CD4-positive, CD25-positive, alpha-beta regulatory T cell (primary cell): ENCODE measurements around the gene ABCA13. TPM values are rescaled to one million over a fixed set of nuclear protein-coding genes. Genes with fewer than 3 reads are reported as not detected.

Experiments used
- ATAC-seq, 2 donors: fragments of 150-1000 bp; cut with Tn5 transposase; one replicate each; pipeline ENCODE4 v1.10.0; 2021; ENCODE audit warnings: low read depth in 2 of 2, moderate number of reproducible peaks in 2 of 2, moderate library complexity in 1 of 2
- DNase-seq, 3 donors: peaks; one replicate each; pipeline versions ENCODE4 v3.0.0 to v3.0.0-alpha.2; 2012 to 2022; ENCODE audit warnings: mixed read lengths in 1 of 3
- H3K27ac ChIP-seq: one replicate; pipeline ENCODE4 v1.7.0; 2013; ENCODE audit warnings: mild to moderate bottlenecking, low read length; ENCODE audit not compliant: insufficient read depth, poor library complexity, severe bottlenecking
- H3K27me3 ChIP-seq: one replicate; pipeline ENCODE4 v1.7.0; 2013; ENCODE audit warnings: low read length; ENCODE audit not compliant: control insufficient read depth, insufficient read depth
- H3K36me3 ChIP-seq: one replicate; pipeline ENCODE4 v1.7.0; 2013; ENCODE audit warnings: mild to moderate bottlenecking, low read length, moderate library complexity; ENCODE audit not compliant: control insufficient read depth, insufficient read depth
- H3K4me1 ChIP-seq: 2 replicates; pipeline ENCODE4 v1.7.0; 2013; ENCODE audit warnings: mild to moderate bottlenecking, low read length; ENCODE audit not compliant: insufficient read depth, control insufficient read depth, poor library complexity, severe bottlenecking
- H3K4me3 ChIP-seq: one replicate; pipeline ENCODE4 v1.7.0; 2013; ENCODE audit warnings: low read depth, mild to moderate bottlenecking, low read length, moderate library complexity
- H3K9me3 ChIP-seq, 2 experiments: 1 replicate in 1 of 2; 2 replicates in 1 of 2; pipeline ENCODE4 v1.7.0; 2013; ENCODE audit warnings: low read length in 2 of 2, mild to moderate bottlenecking in 1 of 2, moderate library complexity in 1 of 2; ENCODE audit not compliant: control insufficient read depth in 2 of 2
- H3K27ac Mint-ChIP-seq, 3 donors: one replicate each; pipeline ENCODE4 v1.8.0; 2020 to 2022; ENCODE audit warnings: mild to moderate bottlenecking in 3 of 3, mixed read lengths in 3 of 3, moderate library complexity in 2 of 3
- H3K27me3 Mint-ChIP-seq: one replicate; pipeline ENCODE4 v1.8.0; 2022; ENCODE audit warnings: mild to moderate bottlenecking, mixed read lengths
- H3K36me3 Mint-ChIP-seq: one replicate; pipeline ENCODE4 v1.8.0; 2020; ENCODE audit warnings: mixed read lengths
- H3K4me1 Mint-ChIP-seq, 4 donors: one replicate each; pipeline ENCODE4 v1.8.0; 2020 to 2022; ENCODE audit warnings: mixed read lengths in 4 of 4, mild to moderate bottlenecking in 1 of 4
- H3K4me3 Mint-ChIP-seq, 4 donors: one replicate each; pipeline ENCODE4 v1.8.0; 2020 to 2022; ENCODE audit warnings: mild to moderate bottlenecking in 4 of 4, mixed read lengths in 4 of 4, moderate library complexity in 3 of 4
- H3K9me3 Mint-ChIP-seq, 7 donors: one replicate each; pipeline ENCODE4 v1.8.0; 2020 to 2022; ENCODE audit warnings: mixed read lengths in 7 of 7, mild to moderate bottlenecking in 3 of 7, moderate library complexity in 2 of 7
- polyA plus RNA-seq, 4 donors: library from polyadenylated mRNA; unstranded; fragments of 300-500 nt; fragmentation: Illumina TruSeq; gene quantifications; one replicate each; pipeline ENCODE4 v1.2.3, GENCODE V29; 2021
- total RNA-seq: library from RNA; stranded (reverse); gene quantifications from one replicate; pipeline ENCODE4 v1.2.3, GENCODE V29; 2022

The ABCA13 gene
- total and polyA plus RNA-seq, 5 donors from 2014 or later = 1.1 TPM; not detected in 4

DNA sequence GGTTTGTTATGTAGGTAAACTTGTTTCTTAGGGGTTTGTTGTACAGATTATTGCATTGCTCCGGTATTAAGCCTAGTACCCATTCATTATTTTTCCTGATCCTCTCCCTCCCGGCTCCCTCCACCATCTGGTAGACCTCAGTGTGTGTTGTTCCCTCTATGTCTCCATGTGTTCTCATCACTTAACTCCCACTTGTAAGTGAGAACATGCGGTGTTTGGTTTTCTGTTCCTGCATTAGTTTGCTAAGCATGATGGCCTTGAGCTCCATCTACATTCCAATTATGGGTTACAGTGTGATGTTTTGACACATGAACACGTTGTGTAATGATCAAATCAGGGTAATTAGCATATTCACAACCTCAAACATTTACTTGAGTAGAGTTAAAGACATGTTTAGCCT is 237.5 kb downstream of the ABCA13 start:
- no peaks in the 10 kb centered on the region for H3K27me3 Mint-ChIP-seq
- H3K4me1 ChIP-seq = no peaks in the 10 kb centered on the region
- no peaks in the 10 kb centered on the region for H3K27me3 ChIP-seq
- no peak overlapping the region for H3K27ac Mint-ChIP-seq
- no peak for DNase-seq
- no peak overlapping the region for H3K27ac ChIP-seq
- no peaks in the 10 kb centered on the region for H3K36me3 ChIP-seq
- no peaks in the 10 kb centered on the region for H3K9me3 ChIP-seq
- H3K36me3 Mint-ChIP-seq = no peaks in the 10 kb centered on the region
- H3K9me3 Mint-ChIP-seq = peaks cover 0 to 6% (median 2%) of the 10 kb centered on the region in 7 donors
- no peak overlapping the region for H3K4me3 ChIP-seq
- H3K4me1 Mint-ChIP-seq = no peaks in the 10 kb centered on the region
- no peak overlapping the region for H3K4me3 Mint-ChIP-seq
- ATAC-seq = no peak

GRCh38 chr7:48411619-48412018 is 240.4 kb downstream of the ABCA13 start:
- H3K4me1 Mint-ChIP-seq = no peaks in the 10 kb centered on the region
- H3K4me3 Mint-ChIP-seq = no peak overlapping the region
- no peak overlapping the region for H3K27ac Mint-ChIP-seq
- Histone ChIP-seq H3K27ac (no peak overlapping the region), H3K4me1 (no peaks in the 10 kb centered on the region), H3K4me3 (no peak overlapping the region), H3K9me3 (no peaks in the 10 kb centered on the region), H3K27me3 (no peaks in the 10 kb centered on the region), H3K36me3 (no peaks in the 10 kb centered on the region)
- H3K9me3 Mint-ChIP-seq = peaks cover 0 to 5% (median 1%) of the 10 kb centered on the region in 7 donors
- DNase-seq = no peak
- no peaks in the 10 kb centered on the region for H3K27me3 Mint-ChIP-seq
- H3K36me3 Mint-ChIP-seq = no peaks in the 10 kb centered on the region
- ATAC-seq = no peak

DNA sequence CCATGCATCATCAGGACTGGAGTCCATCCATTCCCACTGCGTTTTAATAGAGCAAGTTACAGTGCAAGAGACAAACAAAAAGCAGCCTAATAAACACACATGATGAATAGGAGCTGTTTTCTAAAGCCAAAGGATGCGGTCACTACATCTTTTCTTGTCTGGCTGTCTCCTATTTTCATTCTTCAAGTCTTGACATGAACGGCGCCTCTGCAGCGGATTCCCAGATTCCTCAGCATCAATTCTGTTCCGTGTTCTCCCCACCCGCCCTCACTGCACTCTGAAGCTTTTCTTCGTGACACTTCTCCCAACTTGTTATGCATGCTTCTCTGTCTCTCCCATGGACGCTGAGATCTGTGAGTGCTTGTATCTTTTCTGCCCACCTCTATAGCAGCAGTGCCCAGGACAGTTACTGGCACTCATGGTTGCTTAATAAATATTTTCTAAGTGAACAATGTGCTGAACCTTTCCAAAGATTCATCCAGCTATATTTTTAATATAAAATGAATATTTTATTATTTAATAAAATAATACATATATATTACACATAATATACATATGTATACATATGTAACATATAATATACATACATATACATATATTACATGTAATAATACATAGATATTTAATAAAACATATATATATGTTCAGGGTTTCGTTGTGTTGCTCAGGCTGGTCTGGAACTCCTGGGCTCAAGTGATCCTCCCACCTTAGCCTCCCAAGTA is 242.9 kb downstream of the ABCA13 start:
- H3K4me1 Mint-ChIP-seq = no peaks in the 10 kb centered on the region
- ATAC-seq = no peak
- H3K36me3 ChIP-seq = no peaks in the 10 kb centered on the region
- H3K27ac ChIP-seq = no peak overlapping the region
- H3K27me3 ChIP-seq = no peaks in the 10 kb centered on the region
- H3K27ac Mint-ChIP-seq = no peak overlapping the region
- H3K9me3 Mint-ChIP-seq = peaks cover 0 to 5% (median 0%) of the 10 kb centered on the region in 7 donors
- no peak overlapping the region for H3K4me3 ChIP-seq
- H3K9me3 ChIP-seq = no peaks in the 10 kb centered on the region
- H3K4me1 ChIP-seq = no peaks in the 10 kb centered on the region
- no peaks in the 10 kb centered on the region for H3K27me3 Mint-ChIP-seq
- H3K36me3 Mint-ChIP-seq = no peaks in the 10 kb centered on the region
- DNase-seq = no peak
- no peak overlapping the region for H3K4me3 Mint-ChIP-seq

GRCh38 chr7:48416327-48416908 is 245.2 kb downstream of the ABCA13 start:
- H3K27me3 ChIP-seq = no peaks in the 10 kb centered on the region
- Mint-ChIP-seq H3K9me3 (peaks cover 0 to 5% (median 0%) of the 10 kb centered on the region in 7 donors), H3K4me1 (no peaks in the 10 kb centered on the region), H3K4me3 (no peak overlapping the region), H3K27ac (no peak overlapping the region), H3K36me3 (no peaks in the 10 kb centered on the region), H3K27me3 (no peaks in the 10 kb centered on the region)
- no peak overlapping the region for H3K27ac ChIP-seq
- H3K9me3 ChIP-seq = no peaks in the 10 kb centered on the region
- no peaks in the 10 kb centered on the region for H3K4me1 ChIP-seq
- no peak overlapping the region for H3K4me3 ChIP-seq
- no peaks in the 10 kb centered on the region for H3K36me3 ChIP-seq
- DNase-seq (no peak), ATAC-seq (no peak)

GRCh38 chr7:48419401-48419800 is 248.1 kb downstream of the ABCA13 start:
- Mint-ChIP-seq H3K4me1 (no peaks in the 10 kb centered on the region), H3K36me3 (no peaks in the 10 kb centered on the region), H3K27ac (no peak overlapping the region), H3K27me3 (no peaks in the 10 kb centered on the region), H3K9me3 (peaks cover 0 to 2% (median 0%) of the 10 kb centered on the region in 7 donors), H3K4me3 (no peak overlapping the region)
- ATAC-seq = no peak
- Histone ChIP-seq H3K4me1 (no peaks in the 10 kb centered on the region), H3K27me3 (no peaks in the 10 kb centered on the region), H3K9me3 (no peaks in the 10 kb centered on the region), H3K36me3 (no peaks in the 10 kb centered on the region), H3K4me3 (no peak overlapping the region), H3K27ac (no peak overlapping the region)
- no peak for DNase-seq

DNA sequence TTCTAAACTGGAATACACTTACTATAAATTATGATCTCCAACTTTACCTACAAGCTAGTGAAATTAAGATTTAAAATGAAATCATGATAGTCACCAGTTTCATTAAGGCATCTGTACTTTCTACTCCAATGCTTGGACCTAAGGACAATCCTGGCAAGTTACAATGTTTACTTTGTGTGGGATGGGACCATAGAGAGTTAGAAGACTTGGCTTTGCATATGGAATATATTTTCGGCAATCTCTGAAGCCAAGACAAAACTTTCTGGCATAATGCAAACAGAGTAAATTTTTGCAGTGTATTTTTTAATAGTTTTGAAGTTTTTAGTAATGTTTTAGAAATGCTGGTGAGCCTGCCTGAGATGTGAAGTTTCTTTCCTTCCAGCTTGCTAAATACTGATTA is 248.9 kb downstream of the ABCA13 start:
- no peak overlapping the region for H3K27ac Mint-ChIP-seq

DNA sequence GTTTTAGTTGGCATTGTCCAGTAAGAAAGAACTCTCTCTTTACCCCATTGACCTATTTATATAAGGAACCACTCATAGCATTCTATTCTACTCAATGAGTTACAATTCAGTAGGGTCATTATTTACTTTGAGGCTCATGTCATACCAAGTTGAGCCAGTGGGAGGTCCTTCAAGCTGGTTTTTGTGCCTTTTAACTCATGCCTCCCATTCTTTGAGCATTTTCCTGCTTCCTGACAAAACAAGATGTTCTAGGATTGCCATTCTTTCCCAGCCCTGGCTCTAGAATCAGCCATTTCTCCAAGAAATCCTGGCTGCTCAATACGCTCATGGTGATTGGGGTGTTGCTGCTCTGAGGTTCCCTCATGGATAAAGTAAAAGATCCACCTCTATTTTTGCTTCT is 250.1 kb downstream of the ABCA13 start:
- Mint-ChIP-seq H3K27ac (no peak overlapping the region), H3K36me3 (no peaks in the 10 kb centered on the region)
- no peaks in the 10 kb centered on the region for H3K36me3 ChIP-seq

More for the DNA sequence above, 248.9 kb downstream of the ABCA13 start:
- ATAC-seq = no peak
- Mint-ChIP-seq H3K27me3 (no peaks in the 10 kb centered on the region), H3K4me1 (no peaks in the 10 kb centered on the region), H3K36me3 (no peaks in the 10 kb centered on the region), H3K9me3 (peaks cover 0 to 5% (median 0%) of the 10 kb centered on the region in 7 donors), H3K4me3 (no peak overlapping the region)
- no peaks in the 10 kb centered on the region for H3K4me1 ChIP-seq
- no peak overlapping the region for H3K27ac ChIP-seq
- no peak overlapping the region for H3K4me3 ChIP-seq
- no peaks in the 10 kb centered on the region for H3K27me3 ChIP-seq
- no peaks in the 10 kb centered on the region for H3K9me3 ChIP-seq
- no peaks in the 10 kb centered on the region for H3K36me3 ChIP-seq
- DNase-seq = no peak

DNA sequence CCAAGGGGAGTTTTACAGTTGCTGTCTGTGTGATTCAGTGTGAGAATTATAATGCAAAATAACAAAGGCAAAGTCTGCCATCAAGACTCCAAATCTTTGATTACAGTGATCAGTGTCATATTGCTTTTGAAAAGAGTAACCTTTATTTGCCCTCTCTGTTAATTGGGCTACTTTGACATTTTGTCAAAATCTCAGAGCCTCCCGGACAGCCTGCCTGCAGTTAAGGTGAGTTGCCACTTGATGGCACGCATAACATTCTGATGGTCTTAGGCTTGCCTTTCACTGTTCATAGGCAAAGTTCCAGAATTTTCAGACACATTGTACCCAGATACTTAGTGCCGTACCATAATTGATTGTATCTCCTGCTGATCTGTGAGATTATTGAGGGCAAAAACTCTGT is 253.5 kb downstream of the ABCA13 start:
- ATAC-seq (no peak), DNase-seq (no peak)
- Mint-ChIP-seq H3K4me1 (no peaks in the 10 kb centered on the region), H3K27me3 (no peaks in the 10 kb centered on the region), H3K36me3 (no peaks in the 10 kb centered on the region), H3K4me3 (no peak overlapping the region), H3K9me3 (peaks cover 0 to 7% (median 0%) of the 10 kb centered on the region in 7 donors), H3K27ac (no peak overlapping the region)
- H3K4me3 ChIP-seq = no peak overlapping the region
- H3K9me3 ChIP-seq = no peaks in the 10 kb centered on the region
- H3K27me3 ChIP-seq = no peaks in the 10 kb centered on the region
- H3K27ac ChIP-seq = no peak overlapping the region
- H3K36me3 ChIP-seq = no peaks in the 10 kb centered on the region
- no peaks in the 10 kb centered on the region for H3K4me1 ChIP-seq

More for the DNA sequence above, 250.1 kb downstream of the ABCA13 start:
- Histone ChIP-seq H3K27me3 (no peaks in the 10 kb centered on the region), H3K4me1 (no peaks in the 10 kb centered on the region), H3K27ac (no peak overlapping the region), H3K9me3 (no peaks in the 10 kb centered on the region), H3K4me3 (no peak overlapping the region)
- Mint-ChIP-seq H3K4me1 (no peaks in the 10 kb centered on the region), H3K27me3 (no peaks in the 10 kb centered on the region), H3K9me3 (peaks cover 0 to 6% (median 0%) of the 10 kb centered on the region in 7 donors), H3K4me3 (no peak overlapping the region)
- DNase-seq (no peak), ATAC-seq (no peak)
